Smooth muscle cell (in vitro differentiated cells): ENCODE data around the gene ZNF609. TPM values are rescaled to one million over a fixed set of nuclear protein-coding genes. Genes with fewer than 3 reads are reported as not detected.
A peak's percentile ranks its signal among the peaks of the same experiment; 100 is the strongest.
"Not testable (repeated sequence)": the region's sequence is repeated elsewhere in the genome, so short reads cannot be mapped to it uniquely, and the experiment has no call there.

Experiments
- DNase-seq: peaks from one replicate; lab custom pipeline; 2025; ENCODE audit not compliant: unreplicated experiment; lab: John Stamatoyannopoulos, UW
- H2AFZ ChIP-seq: fragments of 200-600 bp; sonication (generic); 2 replicates; pipeline ENCODE4 v1.6.0; 2016; ENCODE audit warnings: antibody characterized with exemption, low read depth, mild to moderate bottlenecking
- H3F3A ChIP-seq: fragments of 200-600 bp; sonication (generic); 2 replicates; pipeline ENCODE4 v1.6.0; 2017; ENCODE audit warnings: antibody characterized with exemption, low read depth
- H3K27ac ChIP-seq: fragments of 200-600 bp; sonication (generic); 2 replicates; pipeline ENCODE4 v1.5.1; 2016; ENCODE audit warnings: low read depth, mild to moderate bottlenecking
- H3K27me3 ChIP-seq: fragments of 200-600 bp; sonication (generic); 2 replicates; pipeline ENCODE4 v1.6.1; 2016; ENCODE audit warnings: low read depth, mild to moderate bottlenecking
- H3K36me3 ChIP-seq: fragments of 200-600 bp; sonication (generic); 2 replicates; pipeline ENCODE4 v1.5.1; 2016; ENCODE audit warnings: low read depth
- H3K4me1 ChIP-seq: fragments of 200-600 bp; sonication (generic); 2 replicates; pipeline ENCODE4 v1.5.1; 2016; ENCODE audit warnings: low read depth
- H3K4me2 ChIP-seq: fragments of 200-600 bp; sonication (generic); 2 replicates; pipeline ENCODE4 v1.6.0; 2016; ENCODE audit warnings: mild to moderate bottlenecking
- H3K4me3 ChIP-seq: fragments of 200-600 bp; sonication (generic); 2 replicates; pipeline ENCODE4 v1.5.1; 2016; ENCODE audit warnings: mild to moderate bottlenecking
- H3K79me2 ChIP-seq: fragments of 200-600 bp; sonication (generic); 2 replicates; pipeline ENCODE4 v1.6.0; 2016; ENCODE audit warnings: low read depth, mild to moderate bottlenecking
- H3K9ac ChIP-seq: fragments of 200-600 bp; sonication (generic); 2 replicates; pipeline ENCODE4 v1.6.0; 2016; ENCODE audit warnings: low read depth
- H3K9me3 ChIP-seq: fragments of 200-600 bp; sonication (generic); replicated peaks from 2 replicates; pipeline ENCODE4 v1.5.1; 2016; ENCODE audit warnings: low read depth
- H4K20me1 ChIP-seq: fragments of 200-600 bp; sonication (generic); 2 replicates; pipeline ENCODE4 v1.6.0; 2016; ENCODE audit warnings: low read depth
- WGBS: methylation state at CpG from one replicate; pipeline ENCODE4 v1.1.7; 2016; ENCODE audit warnings: low lambda C conversion rate; 5-methylcytosine and 5-hydroxymethylcytosine counted together
- polyA plus RNA-seq: library from polyadenylated mRNA; unstranded; fragments of >200 nt; fragmentation: Nextera tagmentation; extraction: Ambion mirVana; gene quantifications from 2 replicates; pipeline ENCODE4 v1.2.1, GENCODE V29; 2016
- total RNA-seq: library from RNA; depleted of rRNA; stranded (reverse); fragments of >200 nt; gene quantifications from 2 replicates; pipeline ENCODE4 v1.2.3, GENCODE V29; 2014
- TF ChIP-seq, protein P1 (sequence below): fragments of 200-600 bp; sonication (generic); IDR thresholded peaks from 2 replicates; pipeline ENCODE4 v1.5.1; 2017; ENCODE audit warnings: borderline replicate concordance, mild to moderate bottlenecking, antibody characterized with exemption; ENCODE audit not compliant: insufficient read depth, poor library complexity, severe bottlenecking

Gene ZNF609
- total and polyA plus RNA-seq, 2 experiments from 2014 or later = 9.9 to 15.6 TPM

DNA sequence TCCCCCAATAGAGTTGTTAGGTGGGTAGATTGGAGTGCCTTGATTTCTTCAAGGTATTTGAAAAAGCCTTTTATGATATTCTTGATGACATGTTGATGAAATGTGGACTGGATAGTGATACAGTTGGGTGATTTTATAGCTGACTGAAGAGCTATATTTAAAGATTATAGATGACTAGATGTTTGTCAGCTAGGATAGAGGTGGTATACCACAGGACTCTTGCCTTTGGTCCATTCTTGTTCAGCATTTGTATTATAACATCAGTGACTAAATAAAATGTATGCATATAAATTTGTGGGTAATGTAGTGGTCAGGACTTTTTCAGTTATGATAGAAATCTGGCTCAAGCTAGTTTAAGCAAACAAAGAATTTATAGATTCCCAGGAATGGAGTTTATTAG lies 143.9 kb downstream of the ZNF609 start:
- TF ChIP-seq, protein P1, sequence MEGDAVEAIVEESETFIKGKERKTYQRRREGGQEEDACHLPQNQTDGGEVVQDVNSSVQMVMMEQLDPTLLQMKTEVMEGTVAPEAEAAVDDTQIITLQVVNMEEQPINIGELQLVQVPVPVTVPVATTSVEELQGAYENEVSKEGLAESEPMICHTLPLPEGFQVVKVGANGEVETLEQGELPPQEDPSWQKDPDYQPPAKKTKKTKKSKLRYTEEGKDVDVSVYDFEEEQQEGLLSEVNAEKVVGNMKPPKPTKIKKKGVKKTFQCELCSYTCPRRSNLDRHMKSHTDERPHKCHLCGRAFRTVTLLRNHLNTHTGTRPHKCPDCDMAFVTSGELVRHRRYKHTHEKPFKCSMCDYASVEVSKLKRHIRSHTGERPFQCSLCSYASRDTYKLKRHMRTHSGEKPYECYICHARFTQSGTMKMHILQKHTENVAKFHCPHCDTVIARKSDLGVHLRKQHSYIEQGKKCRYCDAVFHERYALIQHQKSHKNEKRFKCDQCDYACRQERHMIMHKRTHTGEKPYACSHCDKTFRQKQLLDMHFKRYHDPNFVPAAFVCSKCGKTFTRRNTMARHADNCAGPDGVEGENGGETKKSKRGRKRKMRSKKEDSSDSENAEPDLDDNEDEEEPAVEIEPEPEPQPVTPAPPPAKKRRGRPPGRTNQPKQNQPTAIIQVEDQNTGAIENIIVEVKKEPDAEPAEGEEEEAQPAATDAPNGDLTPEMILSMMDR = no peak
- Histone ChIP-seq H3K4me3 (no peak overlapping the region), H3K9ac (no peak overlapping the region), H3K4me2 (no peak overlapping the region), H3F3A (peaks cover 15% of the 10 kb centered on the region), H2AFZ (no peak overlapping the region), H3K27me3 (no peaks in the 10 kb centered on the region), H4K20me1 (peaks cover 59% of the 10 kb centered on the region), H3K4me1 (peaks cover 9% of the 10 kb centered on the region), H3K36me3 (no peaks in the 10 kb centered on the region), H3K79me2 (peaks cover 76% of the 10 kb centered on the region), H3K27ac (no peak overlapping the region), H3K9me3 (no peaks in the 10 kb centered on the region)
- no peak for DNase-seq

DNA sequence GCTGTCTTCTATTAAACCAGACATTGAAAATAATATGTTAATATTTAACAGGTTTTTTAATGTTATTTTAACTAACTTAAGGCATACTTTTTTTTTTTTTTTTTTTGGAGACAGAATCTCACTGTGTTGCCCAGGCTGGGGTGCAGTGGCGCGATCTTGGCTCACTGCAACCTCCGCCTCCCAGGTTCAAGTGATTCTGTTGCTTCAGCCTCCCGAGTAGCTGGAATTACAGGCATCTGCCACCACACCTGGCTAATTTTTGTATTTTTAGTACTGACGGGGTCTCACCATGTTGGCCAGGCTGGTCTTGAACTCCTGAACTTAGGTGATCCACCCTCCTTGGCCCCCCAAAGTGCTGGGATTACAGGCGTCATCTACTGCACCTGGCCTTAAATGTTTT lies 147.0 kb downstream of the ZNF609 start:
- not testable (repeated sequence) for H3K4me3 ChIP-seq, H3K4me2 ChIP-seq, H3K9me3 ChIP-seq, H3K4me1 ChIP-seq, H3K9ac ChIP-seq, H2AFZ ChIP-seq, H3F3A ChIP-seq, H3K36me3 ChIP-seq, DNase-seq, H3K27ac ChIP-seq, H3K27me3 ChIP-seq
- peaks cover 61% of the 10 kb centered on the region for H4K20me1 ChIP-seq
- peaks cover 72% of the 10 kb centered on the region for H3K79me2 ChIP-seq
- 100% methylated on average over 6 of the region's 6 CpGs for WGBS

DNA sequence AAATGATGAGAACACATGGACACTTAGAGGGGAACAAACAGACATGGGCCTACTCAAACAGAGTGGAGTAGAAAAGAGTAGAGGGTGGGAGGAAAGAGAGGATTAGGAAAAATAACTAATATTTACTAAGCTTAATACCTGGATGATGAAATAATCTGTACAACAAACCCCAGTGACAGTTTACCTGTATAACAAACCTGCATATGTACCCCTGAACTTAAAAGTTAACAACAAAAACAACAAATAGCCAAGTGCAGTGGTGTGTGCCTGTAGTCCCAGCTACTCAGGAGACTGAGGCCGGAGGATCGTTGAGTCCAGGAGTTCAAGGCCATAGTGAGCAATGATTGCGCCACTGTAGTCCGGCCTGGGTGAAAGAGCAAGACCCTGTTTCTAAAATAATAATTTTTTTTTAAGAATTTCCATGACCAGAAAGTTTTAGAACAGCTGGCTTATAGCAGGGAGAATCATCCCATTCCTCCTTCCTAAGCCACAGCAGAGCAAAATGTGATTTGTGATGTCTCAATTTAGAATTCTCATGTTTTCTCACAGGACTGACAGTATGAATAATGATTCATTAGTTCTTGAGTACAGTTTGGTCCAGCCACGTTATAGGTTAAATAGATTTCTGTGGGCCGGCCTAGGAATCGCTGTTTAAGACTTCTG lies 150.0 kb downstream of the ZNF609 start:
- DNase-seq = no peak
- Histone ChIP-seq H3F3A (peaks cover 4% of the 10 kb centered on the region), H3K9me3 (no peaks in the 10 kb centered on the region), H3K9ac (no peak overlapping the region), H4K20me1 (peaks cover 67% of the 10 kb centered on the region), H3K79me2 (peaks cover 70% of the 10 kb centered on the region), H3K27ac (peak overlapping the region; percentile 57), H3K4me2 (peak overlapping the region; percentile 29), H3K36me3 (no peaks in the 10 kb centered on the region), H2AFZ (no peak overlapping the region), H3K4me3 (no peak overlapping the region), H3K4me1 (no peaks in the 10 kb centered on the region), H3K27me3 (no peaks in the 10 kb centered on the region)
- WGBS = 81% methylated on average over 7 of the region's 7 CpGs
- TF ChIP-seq, protein P1 = no peak

DNA sequence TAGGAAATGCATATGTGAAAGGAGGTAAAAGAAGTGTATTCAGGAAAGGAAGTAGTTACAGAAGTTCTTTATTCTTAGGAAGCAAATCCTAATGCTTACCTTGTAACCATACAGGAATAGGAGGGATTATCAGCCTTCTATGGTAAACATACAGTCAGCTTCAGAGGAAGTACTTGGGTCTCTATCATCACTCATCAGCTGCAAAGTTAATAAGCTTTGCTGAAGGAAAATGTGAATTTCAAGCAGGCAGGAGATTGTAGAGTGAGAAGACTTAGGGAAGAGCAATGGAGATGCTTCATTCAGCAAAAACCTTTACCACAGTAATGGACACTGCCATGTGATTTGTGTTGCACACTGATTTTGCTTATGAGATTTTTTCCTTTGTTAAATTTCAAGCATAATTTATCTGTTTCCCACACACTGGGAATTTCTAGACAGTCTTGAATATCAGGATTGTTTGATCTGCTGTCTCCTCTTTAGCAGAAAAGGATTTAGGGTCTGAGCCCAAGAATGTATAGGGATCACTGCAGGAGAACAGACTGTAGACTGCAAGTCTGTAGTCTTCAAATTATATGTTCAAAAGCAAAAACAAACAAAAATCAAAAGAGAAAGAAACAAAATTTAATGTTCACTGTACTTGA lies 150.8 kb downstream of the ZNF609 start:
- DNase-seq = no peak
- Histone ChIP-seq H3K4me2 (peak overlapping the region; percentile 29), H3K79me2 (peaks cover 74% of the 10 kb centered on the region), H3K36me3 (no peaks in the 10 kb centered on the region), H3K9ac (no peak overlapping the region), H4K20me1 (peaks cover 75% of the 10 kb centered on the region), H3K27me3 (no peaks in the 10 kb centered on the region), H2AFZ (no peak overlapping the region), H3K9me3 (no peaks in the 10 kb centered on the region), H3K4me1 (no peaks in the 10 kb centered on the region), H3K27ac (peak overlapping the region; percentile 57), H3K4me3 (no peak overlapping the region), H3F3A (peaks cover 4% of the 10 kb centered on the region)
- TF ChIP-seq, protein P1 = no peak
